RWPE2 (cell line): ENCODE measurements around the gene SMOC1.

Experiments
- ATAC-seq: fragments of 200-7000 bp; cut with Tn5 transposase; 3 replicates; pipeline ENCODE4 v1.9.1; 2021; ENCODE audit warnings: low read depth
- DNase-seq: peaks from one replicate; pipeline ENCODE4 v3.0.0-alpha.2; 2020; ENCODE audit warnings: low spot score
- H3K27ac ChIP-seq: fragments of 450-650 bp; 2 replicates; pipeline ENCODE4 v1.5.1; 2017; ENCODE audit warnings: mild to moderate bottlenecking; ENCODE audit not compliant: poor library complexity, severe bottlenecking
- H3K27me3 ChIP-seq: fragments of 250-450 bp; sonication (Bioruptor Pico); 2 replicates; pipeline ENCODE4 v1.5.1; 2021; ENCODE audit warnings: mild to moderate bottlenecking, moderate library complexity; ENCODE audit not compliant: insufficient read depth, poor library complexity, severe bottlenecking
- H3K36me3 ChIP-seq: fragments of 250-450 bp; sonication (Bioruptor Pico); 2 replicates; pipeline ENCODE4 v1.5.1; 2020; ENCODE audit warnings: low read depth, mild to moderate bottlenecking, moderate library complexity
- H3K4me1 ChIP-seq: fragments of 250-450 bp; sonication (Bioruptor Pico); 2 replicates; pipeline ENCODE4 v1.5.1; 2021; ENCODE audit warnings: mild to moderate bottlenecking, moderate library complexity; ENCODE audit not compliant: insufficient read depth, poor library complexity, severe bottlenecking
- H3K4me3 ChIP-seq: fragments of 250-450 bp; sonication (Bioruptor Pico); 2 replicates; pipeline ENCODE4 v1.5.1; 2021; ENCODE audit warnings: mild to moderate bottlenecking, moderate library complexity; ENCODE audit not compliant: severe bottlenecking
- H3K9me3 ChIP-seq: fragments of 250-450 bp; sonication (Bioruptor Pico); 2 replicates; pipeline ENCODE4 v1.5.1; 2021; ENCODE audit warnings: mild to moderate bottlenecking, moderate library complexity; ENCODE audit not compliant: severe bottlenecking
- CTCF ChIP-seq: fragments of 450-650 bp; IDR thresholded peaks from one replicate; pipeline ENCODE4 v1.5.1; 2017; ENCODE audit warnings: mild to moderate bottlenecking, moderate library complexity; ENCODE audit not compliant: poor library complexity, severe bottlenecking

Gene SMOC1

GRCh38 chr14:69931960-69932359 is 52.7 kb downstream of the SMOC1 start:
- no peaks in the 10 kb centered on the region for H3K9me3 ChIP-seq
- no peaks in the 10 kb centered on the region for H3K4me1 ChIP-seq
- no peaks in the 10 kb centered on the region for H3K27me3 ChIP-seq
- ATAC-seq: peak; percentile 52; the same call in 2 of the 3 replicates
- no peak overlapping the region for H3K4me3 ChIP-seq
- DNase-seq: no peak
- no peaks in the 10 kb centered on the region for H3K36me3 ChIP-seq
- TF ChIP-seq CTCF: peak; percentile 19
- no peak overlapping the region for H3K27ac ChIP-seq

- H3K27ac ChIP-seq: no peak overlapping the region
- no peaks in the 10 kb centered on the region for H3K36me3 ChIP-seq
- H3K9me3 ChIP-seq: no peaks in the 10 kb centered on the region
- no peak for TF ChIP-seq CTCF
- DNase-seq (no peak), ATAC-seq (no peak)
- no peaks in the 10 kb centered on the region for H3K27me3 ChIP-seq
- no peak overlapping the region for H3K4me3 ChIP-seq
- no peaks in the 10 kb centered on the region for H3K4me1 ChIP-seq
Measured at GRCh38 chr14:69932391-69932790, 53.2 kb downstream of the SMOC1 start.

GRCh38 chr14:69933623-69934275 is 54.5 kb downstream of the SMOC1 start:
- Histone ChIP-seq H3K9me3 (no peaks in the 10 kb centered on the region), H3K27me3 (no peaks in the 10 kb centered on the region), H3K36me3 (no peaks in the 10 kb centered on the region), H3K4me1 (no peaks in the 10 kb centered on the region), H3K4me3 (no peak overlapping the region), H3K27ac (no peak overlapping the region)
- DNase-seq: no peak
- ATAC-seq: no peak
- no peak for TF ChIP-seq CTCF

- H3K36me3 ChIP-seq: no peaks in the 10 kb centered on the region
- no peak for TF ChIP-seq CTCF
- ATAC-seq (no peak), DNase-seq (no peak)
- H3K4me3 ChIP-seq: no peak overlapping the region
- no peaks in the 10 kb centered on the region for H3K27me3 ChIP-seq
- no peaks in the 10 kb centered on the region for H3K4me1 ChIP-seq
- no peaks in the 10 kb centered on the region for H3K9me3 ChIP-seq
- no peak overlapping the region for H3K27ac ChIP-seq
Measured at GRCh38 chr14:69937367-69938081, 58.3 kb downstream of the SMOC1 start.

GRCh38 chr14:69938751-69939150 is 59.5 kb downstream of the SMOC1 start:
- Histone ChIP-seq H3K4me1 (no peaks in the 10 kb centered on the region), H3K9me3 (no peaks in the 10 kb centered on the region), H3K4me3 (no peak overlapping the region), H3K27ac (no peak overlapping the region), H3K27me3 (no peaks in the 10 kb centered on the region), H3K36me3 (no peaks in the 10 kb centered on the region)
- ATAC-seq (no peak), DNase-seq (no peak)
- TF ChIP-seq CTCF: no peak
